ENCODE results near the gene CRHR2.

CRHR2 gene

DNA sequence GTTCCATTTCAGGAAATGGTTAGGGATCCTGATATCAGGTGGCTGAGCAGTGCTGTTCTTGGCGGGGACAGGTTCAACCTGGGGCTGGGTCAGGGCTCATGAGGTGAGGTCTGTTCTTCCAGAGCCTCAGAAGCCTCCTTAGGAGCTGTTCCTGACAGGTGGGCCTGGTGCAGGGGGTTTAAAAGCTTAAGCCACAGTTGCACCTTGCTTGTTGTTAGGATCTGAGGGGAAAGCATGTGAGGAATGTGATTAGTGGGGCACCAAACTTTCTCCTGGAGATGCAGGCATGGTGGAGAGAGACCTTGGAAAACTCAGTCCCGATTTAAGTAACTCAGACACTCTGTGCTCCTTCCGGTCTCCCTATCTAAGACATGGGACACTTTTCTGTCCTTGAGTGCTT lies 18.7 kb upstream of the CRHR2 start:
- TF ChIP-seq, protein P1, sequence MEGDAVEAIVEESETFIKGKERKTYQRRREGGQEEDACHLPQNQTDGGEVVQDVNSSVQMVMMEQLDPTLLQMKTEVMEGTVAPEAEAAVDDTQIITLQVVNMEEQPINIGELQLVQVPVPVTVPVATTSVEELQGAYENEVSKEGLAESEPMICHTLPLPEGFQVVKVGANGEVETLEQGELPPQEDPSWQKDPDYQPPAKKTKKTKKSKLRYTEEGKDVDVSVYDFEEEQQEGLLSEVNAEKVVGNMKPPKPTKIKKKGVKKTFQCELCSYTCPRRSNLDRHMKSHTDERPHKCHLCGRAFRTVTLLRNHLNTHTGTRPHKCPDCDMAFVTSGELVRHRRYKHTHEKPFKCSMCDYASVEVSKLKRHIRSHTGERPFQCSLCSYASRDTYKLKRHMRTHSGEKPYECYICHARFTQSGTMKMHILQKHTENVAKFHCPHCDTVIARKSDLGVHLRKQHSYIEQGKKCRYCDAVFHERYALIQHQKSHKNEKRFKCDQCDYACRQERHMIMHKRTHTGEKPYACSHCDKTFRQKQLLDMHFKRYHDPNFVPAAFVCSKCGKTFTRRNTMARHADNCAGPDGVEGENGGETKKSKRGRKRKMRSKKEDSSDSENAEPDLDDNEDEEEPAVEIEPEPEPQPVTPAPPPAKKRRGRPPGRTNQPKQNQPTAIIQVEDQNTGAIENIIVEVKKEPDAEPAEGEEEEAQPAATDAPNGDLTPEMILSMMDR (IDR thresholded peaks at IDR 0.05; ENCODE audit: low read depth, low read length, missing control alignments) = no peak
- no peak for DNase-seq (ENCODE audit: low read depth)
- no peak overlapping the region for H3K4me3 ChIP-seq (ENCODE audit: low read depth, low read length)

DNA sequence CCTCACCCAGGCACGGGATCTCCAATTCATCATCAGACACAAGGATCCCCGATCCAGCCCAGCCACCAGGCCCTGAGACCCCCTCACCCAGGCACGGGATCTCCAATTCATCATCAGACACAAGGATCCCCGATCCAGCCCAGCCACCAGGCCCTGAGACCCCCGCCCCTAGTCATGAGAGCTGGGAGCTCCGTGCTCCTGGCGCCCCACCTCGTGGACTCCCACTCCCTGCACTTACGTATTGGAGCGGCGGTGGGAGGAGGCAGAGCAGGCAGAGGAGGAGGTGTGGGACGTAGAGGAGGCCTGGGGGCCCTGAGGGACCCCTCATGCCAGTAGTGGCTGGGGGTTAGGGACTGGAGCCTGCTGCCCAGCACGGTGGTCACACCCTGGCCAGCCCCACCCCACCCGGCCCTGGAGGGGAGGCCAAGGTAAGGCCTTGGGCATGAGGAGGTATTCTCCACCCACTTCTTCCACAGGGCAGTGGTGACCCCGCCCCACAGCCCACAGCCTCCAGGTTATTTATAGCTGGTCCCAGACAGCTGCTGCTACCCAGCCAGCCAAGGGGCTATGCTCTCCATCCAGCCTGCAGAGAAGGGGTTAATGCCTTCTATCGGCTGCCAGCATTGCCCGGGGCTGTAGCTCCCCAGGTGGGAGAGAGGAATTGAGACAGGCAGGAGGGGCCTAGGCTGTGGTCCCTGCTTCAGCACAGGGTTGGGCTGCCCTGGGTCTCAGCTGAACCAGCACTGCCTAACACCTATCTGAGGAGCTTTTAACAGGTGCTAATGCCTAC lies 17.6 kb upstream of the CRHR2 start:
- TF ChIP-seq, protein P1 (IDR thresholded peaks at IDR 0.05; ENCODE audit: low read depth, low read length, missing control alignments) = no peak
- DNase-seq (ENCODE audit: low read depth) = no peak
- H3K4me3 ChIP-seq (ENCODE audit: low read depth, low read length) = no peak overlapping the region

DNA sequence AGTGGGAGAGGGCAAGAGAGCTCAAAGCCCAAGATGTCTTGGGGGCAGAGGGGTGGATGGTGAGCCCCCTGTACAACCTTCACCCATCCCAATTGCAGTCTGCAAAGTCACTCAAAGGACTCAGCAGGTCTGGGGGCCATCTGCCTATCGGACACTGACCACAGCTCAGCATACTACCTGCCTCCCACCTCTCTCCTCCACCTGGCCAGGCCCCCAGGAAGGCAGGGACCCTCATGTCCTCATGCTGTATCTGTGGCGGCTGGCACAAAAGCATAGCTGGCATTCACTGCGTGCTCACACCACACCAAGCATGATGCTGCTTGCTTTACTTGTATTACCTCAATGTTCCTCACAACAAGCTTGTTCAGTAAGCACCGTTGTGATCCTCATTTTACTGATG lies 16.2 kb upstream of the CRHR2 start:
- TF ChIP-seq, protein P1 (IDR thresholded peaks at IDR 0.05; ENCODE audit: low read depth, low read length, missing control alignments) = no peak
- no peak for DNase-seq (ENCODE audit: low read depth)
- no peak overlapping the region for H3K4me3 ChIP-seq (ENCODE audit: low read depth, low read length)

DNA sequence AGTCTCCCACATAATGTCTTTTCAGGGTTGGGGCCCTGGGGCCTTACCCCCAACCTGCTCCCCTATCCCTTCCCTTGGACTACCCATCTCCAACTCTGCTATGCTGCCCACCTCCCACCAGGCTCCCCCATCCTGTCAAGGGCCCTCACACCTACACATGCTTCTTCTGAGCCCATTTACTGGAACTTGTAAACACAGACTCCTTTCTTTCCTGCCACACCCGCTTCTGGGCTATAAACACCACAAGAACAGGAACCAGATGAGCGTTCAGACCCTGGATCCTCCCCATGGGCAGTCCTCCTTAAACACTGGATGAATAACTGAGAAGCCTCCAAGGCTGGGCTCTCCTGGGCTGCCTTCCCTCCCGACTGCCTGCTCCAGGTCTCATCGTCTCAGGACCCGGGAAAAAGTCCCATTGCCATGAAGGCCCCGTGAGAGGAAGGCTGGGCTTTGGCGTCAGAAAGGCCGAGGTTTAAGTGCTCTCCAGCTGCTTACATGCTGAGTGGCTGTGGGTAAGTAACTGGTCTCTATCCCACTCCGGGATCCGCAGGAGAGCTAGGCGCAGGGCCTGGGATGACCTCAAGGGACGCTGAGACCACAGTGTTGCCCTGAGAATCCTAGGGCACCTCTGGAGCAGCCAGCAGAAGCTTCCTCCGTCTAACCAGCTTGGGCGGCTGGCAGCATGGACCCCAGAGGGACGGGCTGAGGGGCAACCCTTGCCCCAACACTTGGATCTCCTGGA lies 15.6 kb upstream of the CRHR2 start:
- no peak for DNase-seq (ENCODE audit: low read depth)
- TF ChIP-seq, protein P1 (IDR thresholded peaks at IDR 0.05; ENCODE audit: low read depth, low read length, missing control alignments) = no peak
- no peak overlapping the region for H3K4me3 ChIP-seq (ENCODE audit: low read depth, low read length)

DNA sequence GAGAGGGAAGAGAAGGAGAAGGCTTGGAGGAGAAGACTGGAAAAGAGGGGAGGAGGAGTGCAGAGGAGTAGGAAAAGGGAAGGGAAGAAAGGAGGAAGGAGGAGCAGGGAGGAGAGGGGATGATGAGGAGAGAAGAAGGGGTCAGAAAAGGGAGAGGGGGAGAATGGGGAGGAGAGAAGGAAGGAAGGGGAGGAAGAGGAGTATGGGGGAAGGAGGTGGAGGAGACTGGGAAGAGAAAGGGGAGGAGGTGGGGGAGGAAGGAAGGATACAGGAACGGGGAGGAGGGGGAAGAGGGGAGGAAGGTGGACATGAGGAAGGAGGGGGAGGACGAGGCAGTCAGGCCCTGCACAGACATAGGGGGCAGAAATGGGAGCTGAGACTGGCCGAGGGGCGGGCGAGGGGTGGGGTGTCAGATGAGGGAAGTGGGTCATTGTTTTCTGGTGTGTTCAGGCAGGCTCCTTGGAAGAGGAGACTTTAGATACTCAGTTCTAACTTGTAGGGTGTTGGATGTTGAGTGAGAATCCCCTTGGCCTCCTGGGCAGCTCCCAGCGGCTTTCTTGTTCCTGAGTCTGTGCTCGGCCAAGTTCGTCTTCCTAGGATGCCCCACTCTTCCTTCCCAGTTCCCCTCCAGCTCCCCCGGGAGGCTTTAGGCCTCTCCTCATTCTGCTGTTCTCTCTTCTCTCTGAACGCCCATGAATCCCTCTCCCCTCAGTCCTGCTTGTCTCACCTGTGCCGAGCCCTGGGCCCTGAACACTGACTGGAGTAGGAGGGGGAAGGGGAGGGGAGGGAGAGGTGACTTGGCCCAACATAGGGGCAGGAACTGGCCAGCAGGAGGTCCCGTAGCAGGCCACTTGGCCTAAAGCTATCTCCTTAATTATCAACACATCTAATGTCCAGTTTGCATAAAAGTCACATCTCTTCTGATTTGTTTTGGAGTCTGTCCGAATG lies 12.8 kb upstream of the CRHR2 start:
- TF ChIP-seq, protein P1 (IDR thresholded peaks at IDR 0.05; ENCODE audit: low read depth, low read length, missing control alignments) = no peak
- no peak for DNase-seq (ENCODE audit: low read depth)
- H3K4me3 ChIP-seq (ENCODE audit: low read depth, low read length) = no peak overlapping the region

DNA sequence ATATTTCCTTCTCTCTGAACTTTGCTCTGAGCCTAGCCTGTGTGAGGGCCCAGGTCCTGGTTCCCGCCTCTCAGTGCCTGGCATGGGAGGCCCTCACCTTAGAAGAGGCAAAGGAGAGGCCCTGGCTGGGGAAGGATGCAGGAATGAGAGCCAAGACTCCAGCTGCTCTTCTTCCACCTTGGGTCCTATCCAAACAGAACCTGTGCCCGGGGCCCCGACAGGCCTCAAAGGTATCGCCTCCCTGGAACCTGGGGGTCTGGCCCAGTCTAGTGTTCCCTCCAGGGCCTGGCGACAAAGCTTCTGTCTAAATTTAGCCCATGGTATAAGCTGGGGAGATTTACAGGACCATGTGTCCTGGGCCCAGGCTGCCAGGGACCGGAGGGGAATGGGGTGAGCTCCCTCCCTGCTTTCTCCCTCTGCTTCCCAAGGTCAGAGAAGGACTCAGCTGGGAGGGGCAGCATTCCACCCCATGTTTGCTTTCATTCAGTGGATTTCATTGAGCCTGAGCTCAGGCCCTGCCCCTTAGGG lies 12.0 kb upstream of the CRHR2 start:
- TF ChIP-seq, protein P1 (IDR thresholded peaks at IDR 0.05; ENCODE audit: low read depth, low read length, missing control alignments) = no peak
- no peak overlapping the region for H3K4me3 ChIP-seq (ENCODE audit: low read depth, low read length)
- no peak for DNase-seq (ENCODE audit: low read depth)
